GM06990 (cell line): ENCODE measurements around the gene LMOD3.

Source experiments
- DNase-seq: peaks from one replicate; pipeline ENCODE4 v3.0.0-alpha.2; 2011; ENCODE audit not compliant: insufficient read length; ENCODE audit errors: extremely low read depth
- H3K27me3 ChIP-seq: replicated peaks from 2 replicates; pipeline ENCODE4 v1.6.0; 2011; ENCODE audit warnings: low read length; ENCODE audit not compliant: control insufficient read depth, insufficient read depth
- H3K36me3 ChIP-seq: 2 replicates; pipeline ENCODE4 v1.5.1; 2011; ENCODE audit warnings: low read length; ENCODE audit not compliant: control insufficient read depth, insufficient read depth
- H3K4me3 ChIP-seq: replicated peaks from 2 replicates; pipeline ENCODE4 v1.5.1; 2011; ENCODE audit warnings: low read depth, mild to moderate bottlenecking, control low read depth, low read length
- TF ChIP-seq, protein P1 (sequence below): IDR thresholded peaks from 2 replicates; pipeline ENCODE4 v1.5.1; 2011; ENCODE audit warnings: low read length, control low read depth, mild to moderate bottlenecking, inconsistent platforms; ENCODE audit not compliant: insufficient read depth, poor library complexity, severe bottlenecking

Gene LMOD3

DNA sequence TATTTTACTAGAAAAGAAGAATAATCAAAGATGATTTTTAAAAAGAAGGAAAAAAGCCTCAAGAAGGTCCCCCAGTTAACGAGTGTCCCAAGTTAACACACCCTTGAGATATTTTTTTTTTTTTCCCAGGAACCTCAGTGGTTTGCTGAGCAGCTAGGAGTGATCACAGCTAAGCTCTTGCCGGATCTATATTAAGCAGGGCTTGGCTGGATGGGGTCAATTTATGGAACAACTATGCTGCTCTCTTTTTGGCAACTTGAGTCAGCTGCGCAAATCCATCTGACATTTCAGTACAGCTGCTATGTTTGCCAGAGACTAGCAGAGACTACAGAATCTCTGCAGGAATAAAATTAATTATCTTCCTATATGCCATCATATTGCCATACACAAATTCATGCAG, at the start of gene LMOD3:
Gene LMOD3 (minus strand): TSS at position 193 of the 400 bp plus-strand sequence. CDS start 209 bp downstream, outside the sequence.
- H3K36me3 ChIP-seq: no peaks in the 10 kb centered on the region
- no peaks in the 10 kb centered on the region; the same call in 1 of the 2 replicates for H3K27me3 ChIP-seq
- TF ChIP-seq, protein P1, sequence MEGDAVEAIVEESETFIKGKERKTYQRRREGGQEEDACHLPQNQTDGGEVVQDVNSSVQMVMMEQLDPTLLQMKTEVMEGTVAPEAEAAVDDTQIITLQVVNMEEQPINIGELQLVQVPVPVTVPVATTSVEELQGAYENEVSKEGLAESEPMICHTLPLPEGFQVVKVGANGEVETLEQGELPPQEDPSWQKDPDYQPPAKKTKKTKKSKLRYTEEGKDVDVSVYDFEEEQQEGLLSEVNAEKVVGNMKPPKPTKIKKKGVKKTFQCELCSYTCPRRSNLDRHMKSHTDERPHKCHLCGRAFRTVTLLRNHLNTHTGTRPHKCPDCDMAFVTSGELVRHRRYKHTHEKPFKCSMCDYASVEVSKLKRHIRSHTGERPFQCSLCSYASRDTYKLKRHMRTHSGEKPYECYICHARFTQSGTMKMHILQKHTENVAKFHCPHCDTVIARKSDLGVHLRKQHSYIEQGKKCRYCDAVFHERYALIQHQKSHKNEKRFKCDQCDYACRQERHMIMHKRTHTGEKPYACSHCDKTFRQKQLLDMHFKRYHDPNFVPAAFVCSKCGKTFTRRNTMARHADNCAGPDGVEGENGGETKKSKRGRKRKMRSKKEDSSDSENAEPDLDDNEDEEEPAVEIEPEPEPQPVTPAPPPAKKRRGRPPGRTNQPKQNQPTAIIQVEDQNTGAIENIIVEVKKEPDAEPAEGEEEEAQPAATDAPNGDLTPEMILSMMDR: no peak
- no peak within 1 kb of the TSS for H3K4me3 ChIP-seq
- DNase-seq: no peak

GRCh38 chr3:69172058-69172457, 49.7 kb upstream of the LMOD3 start:
- Histone ChIP-seq H3K27me3 (no peaks in the 10 kb centered on the region), H3K36me3 (no peaks in the 10 kb centered on the region), H3K4me3 (no peak overlapping the region)
- TF ChIP-seq, protein P1: no peak
- DNase-seq: no peak

DNA sequence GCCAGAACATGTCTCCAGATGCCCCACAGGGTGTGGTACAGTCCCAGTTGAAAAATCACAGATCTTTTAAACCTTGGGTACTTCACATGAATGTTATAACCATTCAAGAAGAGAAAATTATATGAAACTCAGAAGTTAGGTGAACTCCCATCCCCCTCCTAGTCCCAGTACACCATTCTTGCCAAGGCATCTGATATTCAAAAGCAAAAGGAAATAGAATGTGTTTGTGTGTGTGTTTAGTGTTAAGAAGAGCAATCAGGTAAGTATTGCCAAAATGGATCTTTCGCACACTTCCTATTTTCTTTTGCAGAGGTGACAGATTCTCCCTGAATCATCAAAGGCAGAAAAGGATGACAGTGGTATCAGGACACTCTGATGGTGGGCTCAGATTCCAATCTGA, 44.1 kb upstream of the LMOD3 start:
- TF ChIP-seq, protein P1: no peak
- Histone ChIP-seq H3K27me3 (no peaks in the 10 kb centered on the region), H3K4me3 (no peak overlapping the region), H3K36me3 (no peaks in the 10 kb centered on the region)
- no peak for DNase-seq

DNA sequence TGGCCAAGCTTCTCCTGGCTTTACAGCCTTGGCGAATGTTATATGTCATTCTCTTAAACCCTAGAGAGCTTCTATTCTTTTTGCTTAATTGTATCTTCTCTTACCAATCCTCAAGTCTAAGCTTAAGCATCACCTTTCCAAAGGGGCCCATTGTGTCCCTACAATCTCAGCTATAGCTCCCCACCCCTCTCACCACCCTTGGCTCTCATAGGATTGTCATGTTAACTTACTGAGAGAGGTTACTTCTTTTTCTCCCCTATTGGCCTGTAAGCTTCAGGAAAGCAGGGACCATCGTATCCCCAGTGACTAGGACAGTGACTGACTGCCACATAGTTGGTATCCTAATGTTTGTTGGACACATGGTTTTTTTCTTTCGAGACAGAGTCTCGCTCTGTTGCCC, 43.3 kb upstream of the LMOD3 start:
- TF ChIP-seq, protein P1: no peak
- H3K4me3 ChIP-seq: no peak overlapping the region
- DNase-seq: no peak
- no peaks in the 10 kb centered on the region for H3K36me3 ChIP-seq
- no peaks in the 10 kb centered on the region for H3K27me3 ChIP-seq

GRCh38 chr3:69164296-69164695, 41.9 kb upstream of the LMOD3 start:
- TF ChIP-seq, protein P1: no peak
- Histone ChIP-seq H3K27me3 (no peaks in the 10 kb centered on the region), H3K36me3 (no peaks in the 10 kb centered on the region), H3K4me3 (no peak overlapping the region)
- no peak for DNase-seq
